ENCODE data around the gene SYT1. TPM values are rescaled to one million over a fixed set of nuclear protein-coding genes. Genes with fewer than 3 reads are reported as not detected.
"Not testable (repeated sequence)": the region's sequence is repeated elsewhere in the genome, so short reads cannot be mapped to it uniquely, and the experiment has no call there.

SYT1 gene
- polyA plus RNA-seq, 1 donor = 1.0 TPM

DNA sequence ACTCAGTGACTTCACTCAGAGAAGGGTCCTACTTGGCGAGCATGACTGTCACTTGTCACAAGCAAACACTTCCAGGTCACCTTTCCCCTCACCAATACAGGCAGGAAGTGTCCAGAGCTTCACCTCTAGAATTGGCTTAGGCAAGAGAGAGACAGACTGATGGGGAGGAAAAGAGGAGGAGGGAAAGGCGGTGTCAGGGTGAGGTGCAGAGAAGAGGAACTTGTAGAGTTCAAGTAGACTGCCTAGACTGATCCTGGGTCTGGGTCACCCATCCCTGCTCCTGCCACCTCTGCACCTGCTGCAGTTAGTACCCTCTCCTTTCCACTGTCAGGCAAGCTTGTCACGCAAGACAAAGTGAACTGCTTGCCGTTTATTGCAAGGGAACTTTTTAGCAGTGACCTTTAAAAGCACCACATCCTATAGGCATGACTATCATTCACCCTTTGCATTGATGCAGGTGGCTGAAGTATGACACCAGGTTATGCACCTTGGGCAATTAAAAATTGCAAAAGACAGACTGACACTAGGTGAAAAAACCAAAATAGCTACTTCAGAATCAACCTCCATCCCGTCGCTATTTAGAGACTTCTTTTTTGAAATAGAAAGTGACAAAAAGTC lies 292.4 kb downstream of the SYT1 start:
- DNase-seq = no peak

DNA sequence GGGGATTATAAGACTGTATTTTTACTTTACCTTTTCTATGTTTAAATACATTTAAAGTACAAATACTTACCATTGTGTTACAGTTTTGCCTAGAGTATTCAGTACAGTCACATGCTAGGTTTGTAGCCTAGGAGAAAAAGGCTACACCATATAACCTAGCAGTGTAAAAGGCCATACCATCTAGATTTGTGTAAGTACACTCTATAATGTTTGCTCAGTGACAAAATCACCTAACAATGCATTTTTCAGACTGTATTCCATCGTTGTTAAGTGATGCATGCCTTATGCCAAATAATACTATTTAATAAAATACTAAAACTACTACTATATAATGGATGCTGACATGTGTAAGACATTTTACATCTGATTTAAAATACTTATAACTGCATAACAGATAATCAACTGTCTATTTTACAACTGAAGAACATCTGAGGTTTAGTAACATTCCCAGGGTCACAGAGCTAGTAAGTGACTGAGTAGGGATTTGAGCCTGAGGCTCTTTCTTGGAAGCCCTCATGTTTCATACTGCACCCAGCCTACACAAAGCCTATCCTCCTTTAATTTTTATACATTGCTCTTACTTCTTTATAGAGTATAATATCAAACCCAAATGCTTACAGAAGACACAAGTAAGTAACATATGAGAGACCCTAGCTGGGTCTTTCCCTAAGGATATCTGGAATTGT lies 296.8 kb downstream of the SYT1 start:
- no peak for DNase-seq

DNA sequence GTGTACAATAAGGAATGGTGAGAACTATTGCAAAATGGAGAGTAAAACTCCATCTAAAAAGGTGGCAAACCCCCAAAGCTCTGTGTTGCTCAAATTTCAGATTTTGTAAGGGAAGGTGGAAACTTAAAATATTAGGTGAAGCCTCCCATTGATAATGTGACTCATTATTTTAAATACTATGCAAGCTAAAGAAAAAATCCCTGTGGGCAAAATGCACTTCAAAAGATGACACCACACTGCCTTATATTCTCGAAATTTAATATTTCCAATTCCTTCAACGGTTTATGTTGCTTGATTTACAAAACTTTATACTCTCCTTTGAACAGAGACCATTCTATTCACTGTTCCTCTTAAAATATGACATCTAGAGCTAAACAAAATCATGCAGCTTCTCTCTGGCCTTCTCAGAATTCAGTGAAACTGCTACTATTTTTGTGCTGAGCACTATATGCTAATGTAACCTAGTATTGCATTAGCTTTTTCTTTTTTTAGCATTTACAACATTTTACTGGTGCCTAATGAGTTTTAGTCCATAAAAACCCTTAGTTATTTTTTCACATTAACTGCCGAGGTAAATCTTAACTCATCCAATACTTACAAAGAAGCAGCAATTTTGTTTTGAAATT lies 297.7 kb downstream of the SYT1 start:
- DNase-seq = no peak

GRCh38 chr12:79162948-79163347 lies 298.4 kb downstream of the SYT1 start:
- DNase-seq = no peak

GRCh38 chr12:79164890-79165289 lies 300.3 kb downstream of the SYT1 start:
- no peak for DNase-seq

DNA sequence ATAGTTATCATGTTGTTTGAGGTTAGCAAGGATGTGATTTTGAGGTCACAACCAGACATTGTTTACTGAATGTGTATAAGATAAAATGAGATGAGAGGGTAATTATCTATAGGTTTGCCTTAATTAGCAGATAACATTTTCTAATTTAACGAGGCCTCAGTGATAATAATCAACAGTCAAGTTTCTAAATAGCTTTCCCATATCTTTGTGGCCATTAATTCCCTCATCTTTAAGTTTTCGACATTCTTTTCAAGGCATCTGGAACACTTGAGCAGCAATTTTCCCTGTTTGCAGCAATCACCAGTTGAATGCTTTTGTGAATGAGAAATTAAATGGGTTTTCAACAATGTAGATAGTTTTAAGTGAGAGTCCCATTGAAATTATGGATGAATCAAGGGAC lies 304.1 kb downstream of the SYT1 start:
- no peak for DNase-seq

DNA sequence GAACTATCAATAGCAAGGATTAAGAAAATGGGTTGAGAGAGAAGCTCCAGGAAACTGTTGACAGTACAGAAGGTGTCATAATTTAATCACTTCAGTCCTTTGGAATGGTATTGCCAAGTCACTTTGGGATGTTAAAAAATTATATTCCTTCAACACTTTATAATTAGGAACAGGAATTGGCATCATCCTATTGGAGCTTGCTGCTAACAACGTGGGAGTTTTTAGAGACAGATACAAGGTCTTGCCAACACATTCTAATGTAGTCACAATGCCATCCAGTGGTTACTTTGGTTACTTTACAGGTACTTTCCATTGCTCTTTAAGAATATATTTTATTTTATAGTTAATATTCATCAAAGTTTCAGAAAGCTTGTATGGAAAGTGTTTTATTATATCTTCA lies 310.1 kb downstream of the SYT1 start:
- peak; percentile 10 for DNase-seq

GRCh38 chr12:79183003-79183402 lies 318.4 kb downstream of the SYT1 start:
- DNase-seq = no peak

DNA sequence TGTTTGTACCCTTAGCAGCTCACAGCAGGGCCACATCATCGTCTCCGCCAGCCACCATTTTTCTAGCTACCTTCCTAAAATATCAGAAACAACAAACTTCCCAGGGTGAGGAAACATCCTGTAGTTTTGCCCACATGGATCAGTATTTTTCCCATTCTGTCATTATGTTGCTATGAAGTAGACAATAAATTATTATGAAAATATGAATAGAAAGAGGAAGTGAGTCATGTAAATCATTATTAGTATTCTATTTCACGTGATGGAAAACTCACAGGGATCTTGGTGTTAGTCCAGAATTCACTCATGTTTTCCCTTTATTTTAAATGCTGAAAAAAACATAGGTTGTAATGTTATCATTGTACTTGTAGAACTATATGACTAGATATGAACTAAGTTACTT lies 319.4 kb downstream of the SYT1 start:
- no peak for DNase-seq

DNA sequence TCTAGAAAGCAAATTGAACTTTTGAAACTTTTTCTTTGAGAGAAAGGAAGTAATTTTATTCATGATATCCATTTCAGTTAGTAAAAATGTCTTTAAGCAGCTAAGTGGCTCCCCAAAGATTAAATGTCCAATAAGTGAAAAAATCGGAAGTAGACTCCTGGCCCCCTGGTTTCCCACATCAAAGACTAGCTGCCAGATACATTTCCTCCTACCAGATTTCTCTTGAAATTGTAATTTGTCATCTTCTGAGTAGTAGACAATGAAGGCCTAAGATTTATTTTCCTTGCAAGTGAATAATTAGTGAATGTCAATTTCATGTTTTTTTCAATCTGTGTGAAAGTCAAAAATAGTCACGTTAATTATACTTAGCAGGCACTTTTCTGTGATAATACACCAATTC lies 321.9 kb downstream of the SYT1 start:
- no peak for DNase-seq

GRCh38 chr12:79187032-79187431 lies 322.5 kb downstream of the SYT1 start:
- DNase-seq = no peak

GRCh38 chr12:79191391-79191790 lies 326.8 kb downstream of the SYT1 start:
- DNase-seq = no peak

DNA sequence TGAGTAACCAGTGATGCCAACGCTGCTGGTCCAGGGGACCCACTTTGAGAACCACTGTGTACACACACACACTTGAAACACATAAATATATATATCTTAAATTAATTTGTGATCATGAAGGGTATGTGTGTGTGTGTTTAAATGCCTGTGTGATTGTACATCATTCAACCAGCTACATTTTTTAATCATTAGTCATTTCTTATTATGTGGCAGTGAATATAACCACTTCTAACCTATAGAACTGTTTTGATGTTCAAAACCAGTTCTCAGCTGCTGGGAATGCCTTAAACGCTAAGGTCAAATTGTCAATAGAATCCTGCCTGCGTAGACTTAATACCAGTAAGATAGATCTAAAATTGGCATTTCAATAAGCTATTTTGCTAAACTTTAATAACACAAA lies 330.0 kb downstream of the SYT1 start:
- DNase-seq = no peak

GRCh38 chr12:79199166-79199565 lies 334.6 kb downstream of the SYT1 start:
- no peak for DNase-seq

- DNase-seq = no peak
Measured at GRCh38 chr12:79200176-79200575, 335.6 kb downstream of the SYT1 start.

DNA sequence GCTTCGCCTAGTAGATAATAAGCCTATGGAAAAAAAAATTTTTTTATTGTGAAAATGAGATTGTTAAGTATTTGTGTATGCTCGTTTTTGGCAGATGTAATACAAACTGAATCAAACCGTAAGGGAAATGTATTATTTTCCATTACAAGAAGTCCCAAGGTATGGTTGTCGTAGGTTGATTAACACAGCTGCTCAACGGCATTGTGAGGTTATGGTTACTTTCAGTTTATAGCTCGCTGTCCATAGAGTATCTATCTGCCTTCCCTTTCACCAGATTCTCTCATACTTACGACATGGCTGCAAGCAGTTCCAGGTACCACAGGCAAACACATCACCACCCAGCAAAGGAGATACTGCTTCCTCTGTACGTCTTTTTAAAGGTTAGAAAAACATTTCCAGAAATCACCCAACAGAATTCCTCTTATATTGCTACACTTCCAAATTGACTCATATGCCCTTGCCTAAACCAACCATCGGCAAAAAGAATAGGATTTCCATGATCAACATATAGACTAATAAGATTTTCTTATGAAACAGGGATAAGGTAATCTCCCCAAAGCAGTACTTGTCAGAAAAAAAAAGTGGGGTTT lies 338.6 kb downstream of the SYT1 start:
- peak; percentile 12 for DNase-seq

- DNase-seq = no peak
Measured at GRCh38 chr12:79206871-79207270, 342.3 kb downstream of the SYT1 start.

GRCh38 chr12:79210403-79210802 lies 345.8 kb downstream of the SYT1 start:
- DNase-seq = not testable (repeated sequence)

- no peak for DNase-seq
Measured at GRCh38 chr12:79217306-79217705, 352.7 kb downstream of the SYT1 start.

GRCh38 chr12:79223210-79223609 lies 358.6 kb downstream of the SYT1 start:
- DNase-seq = no peak

DNA sequence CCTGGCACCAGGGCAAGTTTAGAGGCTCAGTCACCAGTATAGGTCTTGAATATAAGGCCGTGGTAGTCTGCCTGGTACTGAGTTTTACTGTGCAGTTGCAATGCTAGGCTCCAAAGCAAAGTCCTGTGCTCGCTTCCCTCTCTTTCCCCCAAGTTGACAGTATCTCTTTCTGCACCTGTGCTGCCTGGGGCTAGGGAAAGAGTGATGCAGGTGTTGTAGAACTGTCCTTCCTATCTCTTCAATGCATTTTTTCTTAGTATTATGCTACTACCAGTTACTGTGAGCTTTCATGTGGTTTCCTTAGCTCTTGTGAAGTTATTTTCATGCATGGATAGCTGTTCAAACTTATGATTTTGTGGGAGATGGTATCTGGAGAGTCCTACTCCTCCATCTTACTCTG lies 359.2 kb downstream of the SYT1 start:
- DNase-seq = no peak

DNA sequence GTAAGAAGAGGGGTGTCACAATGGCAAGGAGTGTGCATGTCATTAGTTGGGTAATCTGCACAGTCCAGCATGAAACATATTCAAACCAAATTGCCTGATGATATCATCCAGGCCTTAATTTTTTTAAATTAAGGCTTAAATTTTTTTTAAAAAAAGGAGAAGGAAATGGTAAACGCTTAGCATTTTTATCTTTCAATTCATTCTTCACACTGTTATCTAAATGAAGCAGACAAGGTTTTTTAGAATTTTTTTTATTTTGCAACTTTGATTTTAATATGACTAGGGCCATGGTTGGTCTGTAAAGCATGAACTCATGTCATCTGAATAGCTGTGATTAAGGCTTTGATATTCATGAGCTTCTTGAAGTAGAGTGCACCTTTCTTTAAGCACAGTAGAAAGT lies 362.5 kb downstream of the SYT1 start:
- no peak for DNase-seq

DNA sequence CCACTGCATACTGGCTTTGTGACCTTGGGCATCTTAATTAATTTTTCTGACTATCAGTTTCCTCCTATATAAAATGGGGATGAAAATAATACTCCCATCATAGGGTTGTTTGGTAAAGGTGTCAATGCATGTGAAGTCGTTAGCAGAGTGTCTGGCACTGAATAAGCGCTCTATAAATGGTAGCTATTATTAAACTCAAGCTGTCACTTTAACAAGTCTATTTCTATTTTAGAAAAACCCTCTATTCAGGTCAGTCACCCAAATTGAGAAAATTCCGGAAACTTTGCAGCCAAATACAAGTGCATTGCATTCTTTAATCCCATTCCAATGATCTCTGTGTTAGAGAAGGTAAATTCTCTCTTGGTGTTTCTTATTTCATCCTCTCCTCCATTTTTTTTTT lies 363.1 kb downstream of the SYT1 start:
- DNase-seq = no peak

- no peak for DNase-seq
Measured at GRCh38 chr12:79233341-79233781, 368.8 kb downstream of the SYT1 start.
